Activated CD4-positive, alpha-beta memory T cell treated with anti-CD3 and anti-CD28 coated beads for 36 hours (primary cell): ENCODE results near the gene MALRD1. TPM values are rescaled to one million over a fixed set of nuclear protein-coding genes. Genes with fewer than 3 reads are reported as not detected.

Source experiments
- CTCF ChIA-PET: fragments of 350-600 bp; sonication (Branson Sonifier 250); formaldehyde crosslinking; loops from one replicate; lab custom pipeline; 2021; ENCODE audit warnings: antibody characterized with exemption, inconsistent platforms; lab: Charles Lee
- POLR2A ChIA-PET: fragments of 350-600 bp; sonication (Branson Sonifier 250); formaldehyde crosslinking; loops from one replicate; lab custom pipeline; 2021; ENCODE audit warnings: antibody characterized with exemption; lab: Charles Lee
- DNase-seq: peaks from one replicate; pipeline ENCODE4 v3.0.0-alpha.2; 2020
- H3K27ac Mint-ChIP-seq: one replicate; pipeline ENCODE4 v1.8.0; 2021; ENCODE audit warnings: mixed read lengths
- H3K27me3 Mint-ChIP-seq: one replicate; pipeline ENCODE4 v1.8.0; 2021; ENCODE audit warnings: mixed read lengths
- H3K36me3 Mint-ChIP-seq: one replicate; pipeline ENCODE4 v1.8.0; 2021; ENCODE audit warnings: mixed read lengths
- H3K4me1 Mint-ChIP-seq: one replicate; pipeline ENCODE4 v1.8.0; 2021; ENCODE audit warnings: low read depth, mixed read lengths
- H3K4me3 Mint-ChIP-seq: one replicate; pipeline ENCODE4 v1.8.0; 2021; ENCODE audit warnings: mild to moderate bottlenecking, mixed read lengths
- H3K9me3 Mint-ChIP-seq: one replicate; pipeline ENCODE4 v1.8.0; 2021; ENCODE audit warnings: mixed read lengths
- intact Hi-C: fragments of 100-400 bp; cut with micrococcal nuclease; formaldehyde crosslinking; loops from one replicate; pipeline ENCODE4 v1.15.1; 2023
- total RNA-seq, 2 experiments: library from RNA; stranded (reverse); gene quantifications; one replicate each; pipeline ENCODE4 v1.2.3, GENCODE V29; 2021

The MALRD1 gene
- not detected for total RNA-seq

DNA sequence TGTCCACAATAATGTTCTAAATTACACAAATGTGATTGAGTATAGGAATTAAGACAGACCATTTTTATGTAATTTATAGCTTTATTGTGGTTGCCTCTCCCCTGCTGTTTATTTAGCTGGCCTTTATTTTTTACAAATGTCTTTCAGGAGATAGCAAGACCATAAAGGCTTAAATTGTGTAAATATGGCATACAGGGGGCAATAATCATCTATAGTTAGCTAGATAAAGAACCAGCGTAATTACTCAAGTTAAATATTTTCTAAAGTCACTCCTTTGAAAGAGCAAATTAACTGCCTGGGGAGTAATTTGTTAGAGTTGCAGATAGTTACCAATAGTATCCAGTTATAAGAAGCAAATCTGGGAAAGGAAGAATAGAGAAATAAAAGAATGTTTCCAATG lies at the start of gene MALRD1:
TSS of gene MALRD1 (plus strand) at position 313 of the 400 bp plus-strand sequence. CDS start 138 bp downstream, outside the sequence.
- Mint-ChIP-seq H3K36me3 (no peaks in the 10 kb centered on the region), H3K4me1 (no peaks in the 10 kb centered on the region), H3K27ac (no peak within 1 kb of the TSS), H3K4me3 (no peak within 1 kb of the TSS), H3K27me3 (no peaks in the 10 kb centered on the region), H3K9me3 (peaks cover 2% of the 10 kb centered on the region)
- ChIA-PET CTCF (no interaction called here), POLR2A (no interaction called here)
- intact Hi-C loops, result no loop called here
- no peak for DNase-seq

DNA sequence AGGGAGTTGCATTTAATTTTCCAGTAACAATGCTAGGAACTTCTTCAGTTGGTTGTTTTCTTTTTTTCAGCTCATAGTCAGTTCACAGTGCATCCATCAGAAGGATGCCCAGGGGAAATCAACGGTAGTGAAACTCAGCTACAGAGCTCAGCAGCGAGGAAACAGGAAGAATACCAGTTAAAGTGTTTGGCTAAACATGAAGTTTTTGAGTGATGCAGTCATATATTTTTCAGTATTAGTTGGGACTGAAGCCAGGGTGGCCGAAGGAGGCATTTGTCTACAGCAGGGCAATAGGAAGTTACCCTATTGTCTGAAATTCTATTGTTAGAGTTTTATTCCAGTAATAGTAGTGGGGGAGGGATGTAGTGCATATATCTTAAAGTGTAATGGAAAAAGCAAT lies 45.3 kb upstream of the MALRD1 start:
- no peak overlapping the region for H3K27ac Mint-ChIP-seq
- H3K36me3 Mint-ChIP-seq, result no peaks in the 10 kb centered on the region
- no peaks in the 10 kb centered on the region for H3K4me1 Mint-ChIP-seq
- ChIA-PET CTCF (no interaction called here), POLR2A (no interaction called here)
- H3K9me3 Mint-ChIP-seq, result peaks cover 6% of the 10 kb centered on the region
- no peaks in the 10 kb centered on the region for H3K27me3 Mint-ChIP-seq
- no peak for DNase-seq
- intact Hi-C loops, result no loop called here
- no peak overlapping the region for H3K4me3 Mint-ChIP-seq

DNA sequence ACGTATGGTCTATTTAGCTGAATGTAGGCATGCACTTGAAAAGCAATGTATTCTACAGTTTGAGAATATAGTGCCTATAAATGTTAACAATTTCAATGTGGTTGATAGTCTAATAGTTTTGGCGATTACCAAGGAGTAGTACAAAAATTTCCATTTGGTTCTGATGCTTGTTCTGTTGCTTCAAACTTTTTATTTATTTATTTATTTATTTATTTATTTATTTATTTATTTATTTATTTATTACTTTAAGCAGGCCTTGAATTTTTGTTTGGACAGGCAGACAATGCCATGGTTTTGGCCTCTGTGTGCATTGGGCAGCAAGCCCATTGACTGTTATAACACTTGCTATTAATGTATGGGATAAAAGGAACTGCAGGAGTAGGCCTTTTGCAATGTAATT lies 36.5 kb upstream of the MALRD1 start:
- Mint-ChIP-seq H3K27ac (no peak overlapping the region), H3K4me3 (no peak overlapping the region), H3K4me1 (no peaks in the 10 kb centered on the region), H3K27me3 (no peaks in the 10 kb centered on the region), H3K36me3 (no peaks in the 10 kb centered on the region), H3K9me3 (peaks cover 13% of the 10 kb centered on the region)
- DNase-seq, result no peak
- POLR2A ChIA-PET, result no interaction called here
- CTCF ChIA-PET, result no interaction called here
- intact Hi-C loops, result no loop called here

DNA sequence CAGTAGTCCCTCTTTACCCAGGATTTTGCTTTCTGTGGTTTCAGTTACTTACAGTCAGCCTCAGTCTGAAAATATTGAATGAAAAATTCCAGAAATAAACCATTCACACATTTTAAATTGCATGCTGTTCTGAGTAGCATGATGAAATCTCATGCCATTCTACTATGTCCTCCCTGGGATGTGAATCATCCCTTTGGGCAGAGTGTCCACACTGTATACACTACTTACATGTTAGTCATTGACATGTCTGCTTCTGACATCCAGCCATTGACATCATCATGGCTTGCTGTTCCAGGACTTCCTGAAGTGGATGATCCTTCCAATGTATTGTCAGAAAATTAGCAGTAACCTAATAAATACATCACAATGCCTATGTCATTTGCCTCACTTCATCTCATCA lies 34.6 kb upstream of the MALRD1 start:
- Mint-ChIP-seq H3K9me3 (peaks cover 10% of the 10 kb centered on the region), H3K27ac (no peak overlapping the region), H3K27me3 (no peaks in the 10 kb centered on the region), H3K4me1 (no peaks in the 10 kb centered on the region), H3K36me3 (no peaks in the 10 kb centered on the region), H3K4me3 (no peak overlapping the region)
- no peak for DNase-seq
- POLR2A ChIA-PET, result no interaction called here
- CTCF ChIA-PET, result no interaction called here
- intact Hi-C loops, result no loop called here

DNA sequence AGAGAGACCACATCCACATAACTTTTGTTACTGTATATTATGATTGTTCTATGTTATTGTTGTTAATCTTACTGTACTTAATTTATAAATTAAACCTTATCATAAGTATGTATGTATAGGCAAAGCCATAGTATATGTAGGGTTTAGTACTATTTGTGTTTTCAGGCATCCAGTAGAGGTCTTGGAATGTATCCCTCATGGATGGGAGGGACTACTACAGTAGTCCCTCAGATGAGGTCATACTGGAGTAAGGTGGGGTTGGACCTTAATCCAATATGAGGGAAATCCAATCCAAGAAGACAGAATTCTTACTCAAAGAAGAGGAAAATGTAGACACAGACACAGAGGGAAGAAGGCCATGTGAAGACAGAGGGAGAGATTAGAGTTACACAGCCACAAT lies 34.1 kb upstream of the MALRD1 start:
- no peak for DNase-seq
- ChIA-PET CTCF (no interaction called here), POLR2A (no interaction called here)
- Mint-ChIP-seq H3K27me3 (no peaks in the 10 kb centered on the region), H3K27ac (no peak overlapping the region), H3K9me3 (peaks cover 10% of the 10 kb centered on the region), H3K4me3 (no peak overlapping the region), H3K4me1 (no peaks in the 10 kb centered on the region), H3K36me3 (no peaks in the 10 kb centered on the region)
- intact Hi-C loops, result no loop called here

DNA sequence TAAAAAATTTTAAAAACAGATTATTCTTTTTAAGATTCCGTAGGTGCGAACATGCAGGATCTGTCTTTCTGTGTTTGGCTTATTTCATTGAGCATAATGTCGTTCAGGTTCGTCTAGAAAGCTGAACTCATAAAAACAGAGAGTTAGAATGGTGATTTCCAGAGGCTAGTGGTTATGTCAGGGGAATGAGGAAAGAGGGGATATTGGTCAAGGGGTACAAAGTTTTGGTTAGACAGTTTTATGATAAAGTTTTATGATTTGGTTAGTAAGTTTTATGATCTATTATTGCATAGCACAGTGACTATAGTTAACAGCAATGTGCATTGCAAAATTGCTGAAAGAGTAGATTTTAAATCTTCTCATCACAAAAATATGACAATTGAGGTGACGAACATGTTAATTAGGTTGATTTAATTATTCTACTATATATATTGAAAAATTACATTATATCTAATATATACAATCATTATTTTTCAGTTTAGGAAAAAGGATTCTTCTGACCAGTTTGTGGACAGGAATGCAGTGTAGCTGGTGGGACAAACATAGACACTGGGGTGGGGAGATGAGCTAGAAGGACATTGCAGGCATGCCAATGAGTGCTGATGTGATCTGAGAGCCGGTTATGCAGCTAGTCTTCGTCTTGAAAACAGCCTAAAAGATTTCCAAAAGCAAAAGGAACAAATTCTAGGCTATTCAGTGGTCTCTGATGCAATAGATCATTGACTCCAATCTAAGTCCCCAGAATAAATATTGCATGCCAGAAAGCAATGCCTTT lies 31.3 kb upstream of the MALRD1 start:
- Mint-ChIP-seq H3K9me3 (peaks cover 11% of the 10 kb centered on the region), H3K27ac (no peak overlapping the region), H3K4me1 (no peaks in the 10 kb centered on the region), H3K36me3 (no peaks in the 10 kb centered on the region), H3K4me3 (no peak overlapping the region), H3K27me3 (no peaks in the 10 kb centered on the region)
- CTCF ChIA-PET, result no interaction called here
- intact Hi-C loops, result no loop called here
- no peak for DNase-seq
- POLR2A ChIA-PET, result no interaction called here

DNA sequence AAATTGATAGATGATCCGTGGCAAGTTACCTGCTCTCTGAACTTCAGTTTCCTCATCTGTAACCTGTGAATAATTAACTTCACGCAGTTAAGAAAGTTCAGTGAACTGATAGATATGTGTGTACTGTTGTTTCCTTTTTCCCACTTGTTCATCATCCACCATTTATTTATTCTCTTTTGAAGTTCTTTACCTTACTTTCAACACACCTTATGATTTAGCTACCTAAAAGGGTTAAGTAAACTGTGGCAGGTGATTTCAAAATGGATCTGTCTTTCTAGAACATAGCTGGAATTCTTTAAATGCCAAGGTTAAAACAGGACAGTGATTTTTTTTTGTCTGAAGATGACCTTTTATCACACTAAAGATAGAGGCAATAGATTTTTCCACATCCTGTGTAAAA lies 27.4 kb upstream of the MALRD1 start:
- ChIA-PET CTCF (no interaction called here), POLR2A (no interaction called here)
- DNase-seq, result no peak
- Mint-ChIP-seq H3K9me3 (peaks cover 4% of the 10 kb centered on the region), H3K27me3 (no peaks in the 10 kb centered on the region), H3K27ac (no peak overlapping the region), H3K36me3 (no peaks in the 10 kb centered on the region), H3K4me1 (no peaks in the 10 kb centered on the region), H3K4me3 (no peak overlapping the region)
- intact Hi-C loops, result no loop called here

DNA sequence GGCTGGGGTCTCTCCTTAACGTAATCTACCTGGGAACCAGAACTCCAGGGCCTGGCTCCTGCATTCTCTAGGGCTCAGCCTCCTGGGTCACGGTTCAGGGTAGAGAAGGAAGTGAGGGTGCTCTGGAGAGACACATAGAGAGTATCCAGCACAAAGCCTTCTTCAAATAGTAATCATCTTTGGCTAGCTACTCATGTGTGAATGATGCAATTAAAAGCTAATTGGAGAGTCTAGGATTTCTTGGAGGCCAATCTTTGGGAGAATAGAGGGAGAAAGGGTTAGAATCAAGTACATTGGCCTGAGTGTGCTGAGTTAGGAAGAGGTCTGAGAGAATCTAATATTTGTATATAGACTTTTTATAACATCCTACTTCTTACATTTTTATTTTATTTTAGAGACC lies 24.0 kb upstream of the MALRD1 start:
- Mint-ChIP-seq H3K4me1 (no peaks in the 10 kb centered on the region), H3K27me3 (no peaks in the 10 kb centered on the region), H3K27ac (no peak overlapping the region)

DNA sequence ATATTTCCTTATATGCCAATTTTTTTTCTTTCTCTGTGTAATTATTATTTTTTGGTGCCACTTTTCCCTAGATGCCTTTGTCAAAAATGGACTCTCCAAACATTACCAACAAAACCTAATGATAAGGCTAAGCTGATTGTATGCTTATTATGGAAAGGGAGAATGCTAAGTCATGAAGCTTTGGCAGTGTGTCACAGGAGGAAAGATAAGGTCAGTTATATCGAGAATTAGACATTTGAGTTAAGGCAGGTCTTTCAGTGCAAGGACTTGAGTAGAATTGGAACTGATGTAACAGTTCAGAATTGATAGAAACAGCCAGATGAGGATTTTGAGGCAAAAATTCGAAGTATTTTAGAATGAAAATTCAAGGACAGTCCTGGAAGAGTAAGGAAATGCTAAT lies 16.8 kb upstream of the MALRD1 start:
- DNase-seq, result no peak
- Mint-ChIP-seq H3K36me3 (no peaks in the 10 kb centered on the region), H3K27me3 (no peaks in the 10 kb centered on the region), H3K27ac (no peak overlapping the region), H3K4me3 (no peak overlapping the region), H3K9me3 (peaks cover 5% of the 10 kb centered on the region), H3K4me1 (no peaks in the 10 kb centered on the region)
- POLR2A ChIA-PET, result no interaction called here
- CTCF ChIA-PET, result no interaction called here
- intact Hi-C loops, result no loop called here

More for the DNA sequence above, 24.0 kb upstream of the MALRD1 start:
- no peak for DNase-seq
- CTCF ChIA-PET, result no interaction called here
- Mint-ChIP-seq H3K9me3 (peaks cover 2% of the 10 kb centered on the region), H3K4me3 (no peak overlapping the region), H3K36me3 (no peaks in the 10 kb centered on the region)
- POLR2A ChIA-PET, result no interaction called here
- intact Hi-C loops, result no loop called here

DNA sequence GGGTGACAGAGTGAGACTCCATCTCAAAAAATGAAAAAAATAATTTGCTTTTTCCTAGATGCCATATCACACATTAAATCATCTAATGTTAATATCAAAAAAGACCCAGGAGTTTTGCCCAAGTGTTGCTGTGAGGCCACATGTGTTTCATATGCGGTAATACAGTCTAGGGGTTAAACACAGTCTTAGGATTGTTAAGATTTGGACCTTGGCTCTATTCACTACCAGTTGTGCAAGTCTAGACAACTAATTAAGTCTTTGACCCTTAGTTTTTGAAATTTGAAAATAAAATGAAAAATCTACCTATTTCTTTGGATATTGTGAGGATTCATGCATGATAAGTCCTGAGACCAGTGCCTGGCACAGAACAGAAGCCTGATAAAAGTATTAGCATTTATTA lies 14.9 kb upstream of the MALRD1 start:
- POLR2A ChIA-PET, result no interaction called here
- Mint-ChIP-seq H3K4me1 (no peaks in the 10 kb centered on the region), H3K9me3 (peaks cover 9% of the 10 kb centered on the region), H3K36me3 (no peaks in the 10 kb centered on the region), H3K27me3 (no peaks in the 10 kb centered on the region), H3K27ac (no peak overlapping the region), H3K4me3 (no peak overlapping the region)
- intact Hi-C loops, result no loop called here
- DNase-seq, result no peak
- CTCF ChIA-PET, result no interaction called here

DNA sequence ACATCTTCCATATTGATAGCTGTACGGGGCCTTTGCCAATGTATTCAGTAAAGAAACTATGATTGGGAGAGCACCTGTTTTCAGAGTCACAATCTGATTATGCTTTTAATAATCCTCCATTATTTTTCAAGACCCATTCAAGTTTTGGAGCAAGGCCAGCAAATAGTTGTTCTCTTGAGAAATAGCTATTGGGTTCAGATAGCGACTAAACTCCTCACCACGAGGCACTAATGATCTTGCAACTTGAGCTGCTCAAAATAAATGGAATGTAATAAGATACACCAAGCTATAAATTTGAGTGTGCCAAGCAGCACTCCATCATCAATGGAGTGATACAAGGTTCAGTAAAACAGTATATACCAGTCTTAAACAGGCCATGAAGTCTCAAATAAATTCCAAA lies 7.4 kb upstream of the MALRD1 start:
- H3K4me1 Mint-ChIP-seq, result no peaks in the 10 kb centered on the region
- POLR2A ChIA-PET, result no interaction called here
- CTCF ChIA-PET, result no interaction called here
- intact Hi-C loops, result no loop called here
- no peaks in the 10 kb centered on the region for H3K36me3 Mint-ChIP-seq
- no peak overlapping the region for H3K27ac Mint-ChIP-seq
- H3K27me3 Mint-ChIP-seq, result no peaks in the 10 kb centered on the region
- H3K9me3 Mint-ChIP-seq, result peaks cover 8% of the 10 kb centered on the region
- no peak for DNase-seq
- no peak overlapping the region for H3K4me3 Mint-ChIP-seq

DNA sequence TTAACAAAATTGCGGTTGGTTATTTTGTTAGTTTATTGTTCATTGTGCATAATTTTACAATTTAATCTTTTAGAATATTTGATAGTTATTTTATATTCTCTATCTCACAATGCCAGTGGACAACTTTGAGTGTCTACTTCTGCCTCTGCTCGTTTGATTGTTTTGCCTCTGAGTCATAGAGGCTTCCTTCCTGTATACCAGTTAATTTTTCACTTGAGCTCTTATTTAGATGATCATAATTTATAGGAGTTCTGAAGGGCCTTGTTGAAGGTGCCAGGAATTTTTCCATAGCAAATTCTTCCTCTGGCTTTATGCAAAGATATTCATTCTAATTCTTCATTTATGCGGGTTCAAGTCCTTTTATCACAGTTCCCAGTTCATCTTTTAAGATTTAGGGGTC lies 5.2 kb upstream of the MALRD1 start:
- no peak overlapping the region for H3K4me3 Mint-ChIP-seq
- ChIA-PET POLR2A (no interaction called here), CTCF (no interaction called here)
- H3K36me3 Mint-ChIP-seq, result no peaks in the 10 kb centered on the region
- peaks cover 6% of the 10 kb centered on the region for H3K9me3 Mint-ChIP-seq
- no peak for DNase-seq
- H3K27me3 Mint-ChIP-seq, result no peaks in the 10 kb centered on the region
- intact Hi-C loops, result no loop called here
- no peak overlapping the region for H3K27ac Mint-ChIP-seq
- H3K4me1 Mint-ChIP-seq, result no peaks in the 10 kb centered on the region

DNA sequence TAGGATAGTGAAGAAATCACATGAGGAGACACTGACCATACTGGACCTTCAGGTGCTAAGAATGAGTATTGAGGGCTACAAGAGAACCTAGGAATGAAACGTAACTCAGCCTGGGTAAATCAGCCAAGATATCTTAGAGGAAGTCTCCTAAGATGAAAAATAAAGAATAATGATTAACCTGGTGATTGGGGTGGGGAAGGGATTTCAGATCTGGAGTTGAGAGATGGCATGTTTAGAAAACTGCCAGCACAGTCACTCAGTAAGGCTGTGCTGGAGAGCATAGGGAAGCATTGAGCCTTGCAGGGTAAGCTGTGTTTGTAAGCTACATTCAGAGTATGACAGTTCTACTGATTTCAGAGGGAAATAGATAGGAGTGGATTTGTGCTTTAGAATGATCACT lies 1.9 kb upstream of the MALRD1 start:
- Mint-ChIP-seq H3K4me3 (no peak overlapping the region), H3K9me3 (peaks cover 2% of the 10 kb centered on the region), H3K4me1 (no peaks in the 10 kb centered on the region), H3K27me3 (no peaks in the 10 kb centered on the region), H3K36me3 (no peaks in the 10 kb centered on the region), H3K27ac (no peak overlapping the region)
- CTCF ChIA-PET, result no interaction called here
- DNase-seq, result no peak
- intact Hi-C loops, result no loop called here
- POLR2A ChIA-PET, result no interaction called here
